Measurements from ENCODE around the gene SNX15.

The SNX15 gene

GRCh38 chr11:65058012-65058411 is 30.8 kb downstream of the SNX15 start:
- peak in 1 of 2 experiments; percentile 42 for DNase-seq

GRCh38 chr11:65058419-65059054 is 31.3 kb downstream of the SNX15 start, which contains the start of gene NAALADL1:
TSS of gene NAALADL1 (minus strand) at chr11:65058553. CDS start at chr11:65058521, 32 bp downstream.
- DNase-seq = no peak

GRCh38 chr11:65059523-65059922 is 32.3 kb downstream of the SNX15 start:
- DNase-seq = no peak

- no peak for DNase-seq
Observed at GRCh38 chr11:65059959-65060824, 33.0 kb downstream of the SNX15 start.

GRCh38 chr11:65060913-65061408 is 33.7 kb downstream of the SNX15 start:
- no peak for DNase-seq

- DNase-seq = no peak
Observed at GRCh38 chr11:65063532-65063931, 36.3 kb downstream of the SNX15 start.

GRCh38 chr11:65064847-65065240 is 37.6 kb downstream of the SNX15 start:
- no peak for DNase-seq

- no peak for DNase-seq
Observed at GRCh38 chr11:65065851-65066250, 38.6 kb downstream of the SNX15 start.

GRCh38 chr11:65066315-65066714 is 39.1 kb downstream of the SNX15 start:
- DNase-seq = no peak

GRCh38 chr11:65066805-65067291 is 39.6 kb downstream of the SNX15 start:
- no peak for DNase-seq

GRCh38 chr11:65067446-65067845 is 40.2 kb downstream of the SNX15 start:
- no peak for DNase-seq

- no peak for DNase-seq
Observed at GRCh38 chr11:65069217-65069616, 42.0 kb downstream of the SNX15 start.

- DNase-seq = no peak
Observed at GRCh38 chr11:65071907-65072630, 44.8 kb downstream of the SNX15 start.

- no peak for DNase-seq
Observed at GRCh38 chr11:65072631-65072966, 45.4 kb downstream of the SNX15 start.

- DNase-seq = peak; percentile 50 to 81
Observed at GRCh38 chr11:65077451-65077850, 50.2 kb downstream of the SNX15 start.

- peak in 1 of 2 experiments; percentile 45 for DNase-seq
Observed at GRCh38 chr11:65078151-65078550, 50.9 kb downstream of the SNX15 start.

GRCh38 chr11:65078786-65079342 is 51.6 kb downstream of the SNX15 start:
- no peak for DNase-seq

GRCh38 chr11:65083134-65083833 is 56.0 kb downstream of the SNX15 start:
- DNase-seq = no peak

- DNase-seq = peak; percentile 87 to 92
Observed at GRCh38 chr11:65083834-65084597, 56.8 kb downstream of the SNX15 start, which contains the start of the genes CDCA5 and ZFPL1. TSS of gene CDCA5 (minus strand) at chr11:65084040. CDS start at chr11:65083978, 62 bp downstream. TSS of gene ZFPL1 (plus strand) at chr11:65084222. CDS start at chr11:65084699, 477 bp downstream.

GRCh38 chr11:65084598-65085375 is 57.5 kb downstream of the SNX15 start:
- DNase-seq = no peak
